Activated CD8-positive, alpha-beta T cell treated with anti-CD3 and anti-CD28 coated beads for 36 hours (primary cell): ENCODE measurements around the gene TENT5C. TPM values are rescaled to one million over a fixed set of nuclear protein-coding genes. Genes with fewer than 3 reads are reported as not detected.

Experiments
- ATAC-seq: fragments of 200-7000 bp; cut with Tn5 transposase; one replicate; pipeline ENCODE4 v1.10.0; 2021; ENCODE audit warnings: mild to moderate bottlenecking, moderate library complexity
- CTCF ChIA-PET: fragments of 350-600 bp; sonication (Branson Sonifier 250); formaldehyde crosslinking; loops from one replicate; lab custom pipeline; 2021; ENCODE audit warnings: antibody characterized with exemption; lab: Charles Lee
- POLR2A ChIA-PET: fragments of 350-600 bp; sonication (Branson Sonifier 250); formaldehyde crosslinking; loops from one replicate; lab custom pipeline; 2021; ENCODE audit warnings: antibody characterized with exemption; lab: Charles Lee
- DNase-seq: peaks from one replicate; pipeline ENCODE4 v3.0.0-alpha.2; 2020
- H3K27ac Mint-ChIP-seq: one replicate; pipeline ENCODE4 v1.8.0; 2021; ENCODE audit warnings: mild to moderate bottlenecking, mixed read lengths
- H3K27me3 Mint-ChIP-seq: one replicate; pipeline ENCODE4 v1.8.0; 2021; ENCODE audit warnings: mixed read lengths
- H3K36me3 Mint-ChIP-seq: one replicate; pipeline ENCODE4 v1.8.0; 2021; ENCODE audit warnings: low read depth, mixed read lengths
- H3K4me1 Mint-ChIP-seq: one replicate; pipeline ENCODE4 v1.8.0; 2021; ENCODE audit warnings: low read depth, mixed read lengths
- H3K4me3 Mint-ChIP-seq: one replicate; pipeline ENCODE4 v1.8.0; 2021; ENCODE audit warnings: mild to moderate bottlenecking, moderate library complexity, mixed read lengths
- H3K9me3 Mint-ChIP-seq: one replicate; pipeline ENCODE4 v1.8.0; 2021; ENCODE audit warnings: mixed read lengths
- CTCF ChIP-seq: fragments of 200-600 bp; IDR thresholded peaks from one replicate; pipeline ENCODE4 v1.8.0; 2022; ENCODE audit warnings: antibody characterized with exemption, mild to moderate bottlenecking
- intact Hi-C: fragments of 100-400 bp; cut with micrococcal nuclease; formaldehyde crosslinking; loops from one replicate; pipeline ENCODE4 v1.10.0; 2022
- total RNA-seq, 2 experiments: library from RNA; stranded (reverse); gene quantifications; one replicate each; pipeline ENCODE4 v1.2.3, GENCODE V29; 2021

TENT5C gene
- total RNA-seq, 2 experiments from 2014 or later: 13.1 to 13.6 TPM

- DNase-seq (no peak), ATAC-seq (no peak)
- Mint-ChIP-seq H3K9me3 (no peaks in the 10 kb centered on the region), H3K36me3 (no peaks in the 10 kb centered on the region), H3K4me3 (no peak overlapping the region), H3K4me1 (peaks cover 2% of the 10 kb centered on the region), H3K27ac (no peak overlapping the region), H3K27me3 (peaks cover 39% of the 10 kb centered on the region)
- intact Hi-C loops: no loop called here
- CTCF ChIA-PET: interaction anchor here (1.6 to 1.8 kb wide), 2 partner anchors 9 to 110 kb away, joined by 4 to 7 read pairs; no protein-coding TSS in a partner anchor
- no peak for TF ChIP-seq CTCF
- POLR2A ChIA-PET: no interaction called here
Observed at GRCh38 chr1:117645343-117645742, 39.5 kb downstream of the TENT5C start.

- Mint-ChIP-seq H3K4me1 (peaks cover 2% of the 10 kb centered on the region), H3K27me3 (peaks cover 43% of the 10 kb centered on the region), H3K4me3 (no peak overlapping the region), H3K27ac (no peak overlapping the region), H3K9me3 (no peaks in the 10 kb centered on the region), H3K36me3 (no peaks in the 10 kb centered on the region)
- DNase-seq (no peak), ATAC-seq (no peak)
- POLR2A ChIA-PET: no interaction called here
- CTCF ChIA-PET: no interaction called here
- intact Hi-C loops: no loop called here
- TF ChIP-seq CTCF: no peak
Observed at GRCh38 chr1:117646007-117646811, 40.4 kb downstream of the TENT5C start.

- no peak for TF ChIP-seq CTCF
- ATAC-seq: no peak
- Mint-ChIP-seq H3K36me3 (no peaks in the 10 kb centered on the region), H3K4me3 (no peak overlapping the region), H3K9me3 (no peaks in the 10 kb centered on the region), H3K27ac (no peak overlapping the region), H3K4me1 (peaks cover 5% of the 10 kb centered on the region), H3K27me3 (peaks cover 48% of the 10 kb centered on the region)
- intact Hi-C loops: no loop called here
- ChIA-PET POLR2A (no interaction called here), CTCF (no interaction called here)
- no peak for DNase-seq
Observed at GRCh38 chr1:117646956-117647355, 41.1 kb downstream of the TENT5C start.

- ChIA-PET CTCF (interaction anchor here (1.2 kb wide), 1 partner anchor 11 kb away, joined by 3 read pairs; no protein-coding TSS in a partner anchor), POLR2A (interaction anchor here (0.6 kb wide), 1 partner anchor 35 kb away, joined by 3 read pairs; no protein-coding TSS in a partner anchor)
- no peaks in the 10 kb centered on the region for H3K36me3 Mint-ChIP-seq
- ATAC-seq (no peak), DNase-seq (no peak)
- intact Hi-C loops: no loop called here
- H3K4me3 Mint-ChIP-seq: no peak overlapping the region
- no peak for TF ChIP-seq CTCF
- H3K4me1 Mint-ChIP-seq: peaks cover 15% of the 10 kb centered on the region
- peaks cover 54% of the 10 kb centered on the region for H3K27me3 Mint-ChIP-seq
- H3K27ac Mint-ChIP-seq: no peak overlapping the region
- H3K9me3 Mint-ChIP-seq: no peaks in the 10 kb centered on the region
Observed at GRCh38 chr1:117648015-117648414, 42.2 kb downstream of the TENT5C start.
